NK-92 (cell line): ENCODE results near the gene PLA2G5.
"Not testable (repeated sequence)": the region's sequence is repeated elsewhere in the genome, so short reads cannot be mapped to it uniquely, and the experiment has no call there.

Experiments used
- DNase-seq: peaks from one replicate; lab custom pipeline; 2025; ENCODE audit not compliant: unreplicated experiment; lab: John Stamatoyannopoulos, UW

The PLA2G5 gene

GRCh38 chr1:20115479-20115878 is 45.5 kb downstream of the PLA2G5 start:
- DNase-seq: no peak

DNA sequence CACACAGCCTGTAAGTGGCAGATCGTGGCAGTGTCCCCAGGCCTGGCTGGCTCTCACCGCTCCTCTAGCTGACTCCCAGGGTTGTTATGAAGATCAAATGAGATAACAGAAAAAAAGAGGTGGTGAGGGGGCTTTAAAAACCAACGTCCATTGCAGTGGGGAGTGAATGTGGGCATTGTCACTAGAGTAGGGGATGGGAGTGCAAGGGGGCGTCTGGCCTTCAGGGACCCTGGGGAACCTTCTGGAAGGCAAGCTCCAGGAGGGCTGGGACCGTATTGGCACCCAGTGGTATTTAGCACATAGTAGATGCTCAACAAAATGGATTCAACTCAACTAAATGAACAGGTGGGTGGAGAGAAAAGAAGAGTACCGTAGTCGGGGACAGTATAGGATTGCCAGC is 45.9 kb downstream of the PLA2G5 start:
- no peak for DNase-seq

- DNase-seq: no peak
These were observed 47.2 kb downstream of the PLA2G5 start for GRCh38 chr1:20117236-20117635.

- DNase-seq: no peak
These were observed 49.4 kb downstream of the PLA2G5 start, which contains the start of gene PLA2G2D for GRCh38 chr1:20119347-20119746. Gene PLA2G2D, minus strand, starts transcription at chr1:20119536. Its CDS starts 38 bp downstream, at chr1:20119498.

DNA sequence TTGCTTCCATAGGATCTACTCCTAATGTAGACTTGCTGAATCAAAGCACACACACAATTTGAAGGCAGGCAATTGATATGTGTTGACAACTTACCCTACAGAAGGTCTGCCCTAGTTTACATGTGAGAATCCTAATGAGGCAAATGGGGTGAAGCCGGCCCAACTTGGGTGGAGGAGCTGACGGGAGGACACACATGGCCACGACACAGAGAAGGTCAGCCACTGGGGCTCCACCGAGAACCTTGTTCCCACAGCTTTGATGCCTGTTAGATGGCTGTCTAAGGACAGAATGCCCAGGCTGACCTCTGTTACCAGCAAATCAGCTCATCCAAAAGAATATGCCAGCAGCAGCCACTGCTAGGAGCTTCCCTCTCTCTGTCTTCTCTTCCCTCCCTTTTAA is 50.8 kb downstream of the PLA2G5 start:
- no peak for DNase-seq

DNA sequence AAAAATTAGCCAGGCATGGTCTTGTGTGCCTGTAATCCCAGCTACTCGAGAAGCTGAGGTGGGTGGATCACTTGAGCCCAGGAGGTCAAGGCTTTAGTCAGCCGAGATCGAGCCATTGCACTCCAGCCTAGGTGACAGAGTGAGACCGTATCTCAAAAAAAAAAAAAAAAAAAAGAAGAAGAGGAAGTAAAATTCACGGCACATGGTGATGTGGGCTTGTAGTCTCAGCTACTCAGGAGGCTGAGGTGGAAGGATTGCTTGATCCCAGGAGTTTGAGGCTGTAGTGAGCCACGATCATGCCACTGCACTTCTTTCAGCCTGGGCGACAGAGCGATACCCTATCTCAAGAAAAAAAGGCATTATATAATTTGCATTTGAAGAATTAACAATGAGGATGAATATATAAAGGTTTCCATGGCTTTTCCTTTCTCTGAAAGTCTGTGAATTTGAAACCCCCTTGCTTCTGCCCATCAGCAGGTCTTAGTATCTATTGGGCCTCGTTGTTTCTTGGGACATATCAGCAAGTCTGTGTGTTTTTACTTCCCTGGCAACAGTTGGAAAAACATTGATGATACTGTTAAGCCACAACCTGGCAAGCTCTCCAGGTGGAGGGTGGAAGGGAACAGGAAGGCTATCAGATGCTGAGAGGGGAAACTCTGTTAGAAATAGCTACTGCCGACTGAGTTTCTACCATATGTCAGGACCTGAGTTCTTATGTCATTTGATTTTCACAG is 53.9 kb downstream of the PLA2G5 start:
- no peak for DNase-seq

- no peak for DNase-seq
These were observed 54.6 kb downstream of the PLA2G5 start for GRCh38 chr1:20124456-20125057.

DNA sequence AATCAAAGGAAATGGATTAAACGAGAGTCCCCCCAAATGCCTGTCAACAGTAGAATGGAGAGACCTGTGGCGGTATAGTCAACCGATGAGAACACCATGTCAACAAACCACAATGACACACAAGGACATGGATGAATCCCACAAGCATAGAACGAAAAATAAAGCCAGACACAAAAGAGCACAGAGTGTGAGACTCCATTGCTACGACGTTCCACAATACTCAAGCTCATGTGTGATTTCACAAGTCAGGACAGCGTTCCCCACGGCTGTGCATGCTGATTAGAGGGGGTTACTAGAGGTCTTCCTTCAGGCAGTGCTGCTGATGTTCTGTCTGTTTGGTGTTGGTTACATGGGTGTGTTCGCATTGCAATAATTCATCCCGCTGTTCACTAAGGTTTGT is 55.1 kb downstream of the PLA2G5 start:
- no peak for DNase-seq

DNA sequence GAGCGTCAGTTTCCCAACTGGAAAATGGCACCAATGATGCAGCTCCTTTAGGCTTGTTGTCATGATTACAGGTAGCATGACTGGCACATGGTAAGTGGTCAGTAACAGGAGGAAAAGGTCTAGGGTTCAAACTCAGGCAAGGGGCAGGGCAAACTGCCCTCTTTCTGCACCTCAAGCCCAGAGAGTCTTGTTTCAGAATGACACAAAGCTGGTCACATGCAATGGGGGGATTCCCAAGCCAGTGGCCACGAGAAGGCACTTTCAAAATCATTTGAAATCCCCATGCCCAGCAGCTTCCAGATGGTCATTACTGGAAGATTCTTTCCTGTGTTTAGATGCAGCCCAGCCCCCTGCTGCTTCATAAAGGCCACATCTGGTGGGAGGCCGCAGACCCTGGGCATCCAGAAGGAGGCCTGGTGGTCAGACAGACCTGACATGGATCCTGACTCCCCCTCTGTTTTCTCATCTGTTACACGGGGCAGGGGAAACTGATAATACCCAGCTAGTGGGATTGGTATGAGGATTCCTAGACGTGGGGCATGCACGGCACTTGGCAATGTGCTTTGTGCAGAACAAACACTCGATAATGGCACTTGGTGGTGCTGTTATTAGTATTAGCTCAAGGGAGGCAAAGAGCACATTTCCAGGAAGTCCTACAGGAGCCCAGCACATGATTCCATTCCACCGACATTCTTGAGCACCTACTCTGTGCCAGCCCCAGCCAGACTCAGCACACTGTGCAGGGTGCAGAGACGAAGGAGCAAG is 56.2 kb downstream of the PLA2G5 start:
- DNase-seq: no peak

DNA sequence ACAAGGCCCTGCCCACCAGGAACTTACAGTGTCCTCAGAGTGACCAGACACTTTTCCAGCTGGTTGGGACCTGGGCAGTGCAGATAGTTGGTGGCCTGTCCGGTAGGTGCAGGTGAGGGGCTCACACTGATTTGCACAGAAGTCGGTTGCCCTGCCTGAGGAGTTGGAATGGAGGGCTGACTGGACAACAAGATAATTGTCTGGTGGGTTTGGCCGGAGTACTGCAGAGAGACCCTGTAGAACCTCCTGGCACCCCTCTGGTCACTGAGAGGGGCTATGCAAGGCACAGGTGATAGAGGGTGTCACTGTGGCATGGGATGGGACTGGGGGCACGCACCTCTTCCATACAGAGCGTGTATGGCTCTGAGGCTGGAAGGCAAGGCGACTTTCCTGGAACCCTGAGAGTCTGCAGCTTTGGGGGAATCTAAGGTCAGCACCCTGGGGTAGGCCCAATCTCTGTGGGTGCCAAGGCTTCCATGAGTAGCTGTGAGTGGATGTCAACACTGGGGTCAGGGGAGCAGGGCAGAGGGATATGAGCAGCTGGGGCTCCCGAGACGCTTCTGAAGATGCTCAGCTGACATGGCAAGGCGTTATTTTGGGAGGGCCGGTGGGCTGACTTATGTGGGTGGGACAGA is 56.9 kb downstream of the PLA2G5 start:
- DNase-seq: no peak

GRCh38 chr1:20130518-20130917 is 60.5 kb downstream of the PLA2G5 start:
- DNase-seq: not testable (repeated sequence)

GRCh38 chr1:20134995-20135394 is 65.0 kb downstream of the PLA2G5 start:
- no peak for DNase-seq

DNA sequence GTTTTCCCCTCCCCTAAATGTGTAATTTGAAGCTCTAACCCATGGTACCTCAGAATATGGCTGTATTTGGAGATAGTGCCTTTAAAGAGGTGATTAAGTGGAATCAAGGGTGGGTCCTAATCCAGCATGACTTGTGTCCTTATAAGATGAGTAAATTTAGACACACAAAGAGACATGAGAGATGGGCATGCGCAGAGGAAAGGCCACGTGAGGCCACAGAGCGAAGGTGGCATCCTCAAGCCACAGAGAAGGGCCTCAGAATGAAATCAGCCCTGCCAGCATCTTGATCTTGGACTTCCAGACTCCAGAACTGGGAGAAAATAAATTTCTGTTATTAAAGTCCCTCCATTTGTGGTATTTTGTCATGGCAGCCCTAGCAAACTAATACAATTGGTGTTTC is 66.3 kb downstream of the PLA2G5 start:
- no peak for DNase-seq

- DNase-seq: no peak
These were observed 67.1 kb downstream of the PLA2G5 start for GRCh38 chr1:20137055-20137454.

DNA sequence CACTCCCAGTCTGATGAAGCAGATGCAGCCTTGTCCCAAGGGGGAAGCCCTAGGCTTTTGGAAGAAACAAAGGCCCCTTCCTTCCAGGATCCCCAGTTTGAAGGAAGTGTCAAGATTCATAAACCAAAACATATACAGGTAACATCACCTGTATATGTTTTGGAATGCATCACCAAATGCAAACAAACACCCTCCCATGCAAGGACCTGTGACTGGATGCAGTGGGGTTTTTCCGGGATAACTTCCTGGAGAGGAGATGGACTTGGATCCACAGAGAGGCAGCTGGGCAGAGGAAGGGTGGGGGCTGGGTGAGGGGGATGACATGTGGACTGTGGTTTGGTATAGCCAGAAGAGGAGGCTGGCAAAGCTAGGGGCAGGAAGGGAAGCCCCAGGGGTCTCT is 67.6 kb downstream of the PLA2G5 start:
- no peak for DNase-seq

GRCh38 chr1:20138346-20138745 is 68.4 kb downstream of the PLA2G5 start:
- DNase-seq: no peak

- DNase-seq: no peak
These were observed 69.1 kb downstream of the PLA2G5 start, which contains the start of gene PLA2G2F for GRCh38 chr1:20138961-20139550. Gene PLA2G2F, plus strand, starts transcription at chr1:20139323. Its CDS starts 105 bp downstream, at chr1:20139428.

DNA sequence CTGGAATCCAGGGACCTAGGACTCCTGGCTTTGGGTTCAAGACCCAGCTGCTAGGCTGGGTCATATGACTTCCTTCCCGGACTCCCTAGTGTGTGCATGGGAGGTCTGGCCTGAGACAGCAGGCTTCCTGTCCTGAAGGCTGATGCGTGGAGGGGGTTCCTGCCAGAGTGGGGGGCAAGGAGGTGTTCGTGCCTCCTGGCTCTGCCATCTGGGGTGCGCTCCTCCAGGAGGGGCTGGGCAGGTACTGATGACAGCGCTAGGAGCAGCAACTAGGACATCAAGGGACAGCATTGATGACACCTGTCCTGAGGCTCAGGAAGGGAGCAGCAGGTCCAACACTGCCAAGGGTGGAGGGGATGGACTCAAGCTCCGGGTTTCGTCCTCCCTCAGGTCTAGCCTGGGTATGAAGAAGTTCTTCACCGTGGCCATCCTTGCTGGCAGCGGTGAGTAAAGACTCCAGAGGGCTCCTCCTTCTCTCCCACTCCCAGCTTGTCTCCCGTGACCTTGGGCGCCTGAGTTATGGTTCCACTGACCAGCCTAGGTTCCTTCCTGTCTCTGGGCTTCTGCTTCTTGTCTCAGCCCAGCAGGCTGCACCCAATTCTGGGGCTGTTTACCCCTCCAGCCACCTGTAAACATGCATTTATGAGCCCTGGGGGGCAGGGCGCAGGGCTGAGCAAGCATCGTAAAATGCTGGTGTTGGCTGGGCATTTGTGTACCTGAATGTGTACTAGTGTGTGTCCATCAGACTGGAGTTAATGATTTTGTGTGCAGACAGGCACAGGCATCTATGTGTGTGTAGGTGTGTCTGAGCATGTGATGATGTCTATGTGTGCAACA is 70.0 kb downstream of the PLA2G5 start:
- DNase-seq: no peak

GRCh38 chr1:20141001-20141400 is 71.0 kb downstream of the PLA2G5 start:
- DNase-seq: no peak

- DNase-seq: no peak
These were observed 71.5 kb downstream of the PLA2G5 start for GRCh38 chr1:20141466-20141865.
